Right cardiac atrium (tissue), 5 donors: ENCODE measurements around the gene ATP2B2. TPM values are rescaled to one million over a fixed set of nuclear protein-coding genes. Genes with fewer than 3 reads are reported as not detected.

Experiments
- ATAC-seq, 2 donors: fragments of 200-7000 bp; cut with Tn5 transposase; one replicate each; pipeline versions ENCODE4 v1.8.0 to v1.9.1; 2020; ENCODE audit warnings: moderate library complexity in 2 of 2, mild to moderate bottlenecking in 1 of 2
- DNase-seq, 3 donors: peaks; one replicate each; pipeline ENCODE4 v3.0.0-alpha.2; 2020
- H3K27ac ChIP-seq: one replicate; pipeline ENCODE4 v1.5.1; 2013; ENCODE audit warnings: mild to moderate bottlenecking, low read length, control low read depth, moderate library complexity
- H3K27me3 ChIP-seq: one replicate; pipeline ENCODE4 v1.6.1; 2013; ENCODE audit not compliant: control insufficient read depth, insufficient read depth
- H3K4me1 ChIP-seq: one replicate; pipeline ENCODE4 v1.6.1; 2013; ENCODE audit warnings: low read length; ENCODE audit not compliant: control insufficient read depth, insufficient read depth
- H3K4me3 ChIP-seq: one replicate; pipeline ENCODE4 v1.5.1; 2013; ENCODE audit warnings: low read length, control low read depth
- H3K9me3 ChIP-seq: one replicate; pipeline ENCODE4 v1.6.1; 2013; ENCODE audit warnings: low read length; ENCODE audit not compliant: control insufficient read depth
- WGBS: extraction: QIAGEN DNeasy Blood & Tissue Kit; methylation state at CpG from one replicate; pipeline ENCODE4 v1.1.7; 2013; 5-methylcytosine and 5-hydroxymethylcytosine counted together
- intact Hi-C, 4 donors: fragments of 100-400 bp; cut with DNase I; formaldehyde crosslinking; loops; one replicate each; pipeline versions ENCODE4 v1.11.0 to v1.14.0; 2022 to 2023
- polyA plus RNA-seq: library from polyadenylated mRNA; stranded (reverse); fragments of 200-250 nt; gene quantifications from one replicate; pipeline ENCODE4 v1.2.3, GENCODE V29; 2013
- total RNA-seq, 4 donors: library from RNA; stranded (reverse); fragmentation: NEBNext Ultra II Directional; extraction: Animal tissue kit (Norgen Biotek cat#: 25700); gene quantifications; one replicate each; pipeline ENCODE4 v1.2.1, GENCODE V29; 2021
- donor health status: healthy with polysubstance abuse.
- donor health status: DM: no; HTN: yes; CAD: no.
- donor health status: DM: no; HTN: no; CAD: no.
- donor health status: DM: no; HTN: yes; CAD: no; lungs with severe emphysema.
- donor health status: DM: yes; HTN: yes; CAD: no.

ATP2B2 gene
- total and polyA plus RNA-seq, 5 donors = 0.14 to 0.36 (median 0.20) TPM

DNA sequence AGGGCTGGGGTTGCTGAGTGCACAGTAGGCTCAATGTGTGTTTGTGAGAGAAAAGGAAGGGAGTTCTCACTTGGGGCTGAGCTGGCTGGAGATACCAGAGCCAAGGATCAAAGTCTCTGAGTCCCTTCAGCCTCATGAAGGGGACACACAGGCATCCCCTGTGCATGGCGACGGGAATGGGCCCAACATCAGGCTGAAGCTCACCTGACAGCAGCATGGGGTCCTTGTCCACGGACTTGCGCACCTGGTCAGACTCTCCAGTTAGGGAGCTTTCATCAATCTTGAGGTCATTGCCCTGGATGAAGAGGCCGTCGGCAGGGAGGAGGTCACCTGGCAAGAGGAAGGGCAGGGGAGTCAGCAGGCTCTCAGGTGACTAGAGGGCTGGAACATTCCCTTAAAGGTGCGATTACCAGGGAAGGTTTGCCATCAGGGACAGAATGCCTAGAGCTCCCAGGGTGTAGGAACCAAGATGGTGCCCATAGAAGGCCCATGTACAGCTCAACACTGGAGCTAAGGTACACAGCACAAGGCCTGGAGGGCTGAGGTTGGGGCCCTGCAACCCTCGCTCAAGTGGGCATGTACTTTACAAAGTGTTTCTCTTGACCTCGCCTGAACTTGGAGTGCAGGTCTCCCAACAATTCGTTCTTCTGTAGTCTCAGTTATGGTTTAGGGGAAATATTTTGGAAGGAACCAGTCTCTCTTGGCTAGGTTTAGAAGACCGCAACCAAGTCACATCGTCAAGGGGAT lies 104.5 kb downstream of the ATP2B2 start:
- Histone ChIP-seq H3K4me1 (no peaks in the 10 kb centered on the region), H3K27me3 (no peaks in the 10 kb centered on the region), H3K4me3 (no peak overlapping the region), H3K27ac (no peak overlapping the region), H3K9me3 (no peaks in the 10 kb centered on the region)
- 94% methylated on average over 12 of the region's 12 CpGs for WGBS
- intact Hi-C loops = no loop called here
- DNase-seq (no peak), ATAC-seq (no peak)

DNA sequence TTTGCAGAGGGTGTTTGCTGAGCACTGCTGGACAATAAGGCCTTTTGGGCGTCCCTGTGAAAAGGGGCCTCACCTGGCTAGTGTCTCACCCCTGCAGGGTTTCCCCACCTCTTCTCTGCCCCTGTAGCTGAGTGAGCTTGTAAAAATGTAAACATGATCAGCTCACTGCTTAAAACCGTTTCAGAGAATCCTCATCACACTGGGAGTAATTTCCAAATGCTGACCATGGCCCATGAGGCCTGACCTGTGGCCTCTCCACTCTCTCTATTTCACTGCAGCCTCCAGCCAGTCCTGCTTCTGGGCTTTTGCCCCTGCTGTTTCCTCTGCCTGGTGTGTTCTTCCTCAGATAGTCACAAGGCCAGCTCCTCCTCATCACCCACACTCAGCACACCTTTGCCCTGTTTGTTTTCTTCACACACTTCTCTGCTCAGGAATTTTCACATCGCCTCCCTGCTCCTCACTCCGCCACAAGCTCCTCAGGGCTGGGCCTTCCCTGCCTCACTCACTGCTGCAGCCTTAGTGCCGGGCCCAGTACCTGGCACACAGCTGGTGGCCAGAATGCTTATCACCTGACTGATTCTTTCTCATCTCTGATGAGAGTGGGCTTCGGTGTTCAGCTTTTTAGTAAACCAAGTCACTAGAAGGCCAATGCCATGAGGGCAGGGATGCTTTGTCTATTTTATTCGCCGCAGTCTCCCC lies 105.2 kb downstream of the ATP2B2 start:
- no peaks in the 10 kb centered on the region for H3K4me1 ChIP-seq
- H3K9me3 ChIP-seq = no peaks in the 10 kb centered on the region
- DNase-seq = no peak
- no peak for ATAC-seq
- no peak overlapping the region for H3K4me3 ChIP-seq
- no peaks in the 10 kb centered on the region for H3K27me3 ChIP-seq
- intact Hi-C loops = no loop called here
- H3K27ac ChIP-seq = no peak overlapping the region
- 82% methylated on average over 8 of the region's 8 CpGs for WGBS

DNA sequence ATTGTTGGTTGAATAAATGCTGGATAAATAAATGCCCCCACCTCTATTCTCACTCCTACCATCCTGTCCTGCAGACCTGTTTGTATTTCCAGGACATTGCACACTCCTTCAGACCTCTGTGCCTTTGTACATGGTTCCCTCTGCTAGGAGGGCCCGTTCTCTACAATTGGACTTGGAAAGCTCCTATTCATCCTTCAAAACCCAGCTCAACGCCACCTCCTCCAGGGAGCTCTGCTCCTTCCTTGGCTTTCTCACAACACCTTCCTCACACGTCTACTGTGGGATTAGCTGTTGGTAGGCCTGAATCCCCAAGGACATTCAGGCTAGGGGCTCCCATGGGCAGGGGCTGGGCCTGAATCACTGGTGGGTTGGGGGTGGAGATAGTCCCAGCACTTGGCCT lies 105.8 kb downstream of the ATP2B2 start:
- H3K27ac ChIP-seq = no peak overlapping the region
- no peaks in the 10 kb centered on the region for H3K9me3 ChIP-seq
- H3K4me1 ChIP-seq = no peaks in the 10 kb centered on the region
- intact Hi-C loops = no loop called here
- DNase-seq (no peak), ATAC-seq (no peak)
- H3K27me3 ChIP-seq = no peaks in the 10 kb centered on the region
- 92% methylated on average over 3 of the region's 3 CpGs for WGBS
- no peak overlapping the region for H3K4me3 ChIP-seq

DNA sequence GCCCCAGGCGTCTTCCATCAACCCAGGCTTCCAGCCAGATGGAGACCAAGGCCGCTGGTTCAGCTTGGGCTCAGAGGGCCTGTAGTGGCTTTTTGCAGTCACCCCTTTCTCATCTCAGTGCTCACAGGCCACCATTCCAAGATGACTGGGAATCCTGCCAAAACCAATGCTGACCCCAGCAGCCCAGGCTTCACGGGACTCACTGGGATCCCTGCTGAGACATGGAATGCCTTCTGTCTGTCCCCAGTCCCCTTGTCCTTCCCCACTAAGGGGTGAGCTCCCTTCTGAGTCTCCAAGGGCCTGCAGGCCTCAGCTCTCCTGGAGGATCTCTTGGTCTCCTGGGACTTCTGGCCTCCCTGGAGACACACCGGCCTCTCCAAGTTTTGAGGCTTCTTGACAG lies 107.0 kb downstream of the ATP2B2 start:
- Histone ChIP-seq H3K9me3 (no peaks in the 10 kb centered on the region), H3K4me3 (no peak overlapping the region), H3K4me1 (no peaks in the 10 kb centered on the region), H3K27me3 (no peaks in the 10 kb centered on the region), H3K27ac (no peak overlapping the region)
- ATAC-seq (no peak), DNase-seq (no peak)
- WGBS = 53% methylated on average over 4 of the region's 4 CpGs
- intact Hi-C loops = no loop called here

DNA sequence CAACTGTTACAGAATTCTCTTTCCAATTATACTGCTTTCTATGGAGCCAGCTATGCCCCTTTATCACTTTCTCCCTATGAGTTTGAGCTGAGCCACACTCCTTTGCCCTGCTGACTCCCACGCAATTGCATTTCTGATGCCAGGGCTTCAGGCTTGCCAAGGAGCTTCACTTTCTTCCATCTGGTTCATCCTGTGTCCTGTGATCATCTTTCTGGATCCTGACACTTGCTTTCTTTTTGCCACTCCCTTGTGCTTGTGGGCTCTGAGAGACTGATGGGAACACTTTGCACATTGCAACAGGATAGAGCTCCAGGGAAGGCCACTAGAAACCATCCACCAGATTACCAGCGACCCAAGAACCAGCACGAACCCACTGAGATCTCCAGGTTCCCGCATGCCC lies 107.5 kb downstream of the ATP2B2 start:
- Histone ChIP-seq H3K27me3 (no peaks in the 10 kb centered on the region), H3K4me1 (no peaks in the 10 kb centered on the region), H3K4me3 (no peak overlapping the region), H3K27ac (no peak overlapping the region), H3K9me3 (no peaks in the 10 kb centered on the region)
- ATAC-seq (no peak), DNase-seq (no peak)
- intact Hi-C loops = no loop called here
- 81% methylated on average over 4 of the region's 4 CpGs for WGBS

DNA sequence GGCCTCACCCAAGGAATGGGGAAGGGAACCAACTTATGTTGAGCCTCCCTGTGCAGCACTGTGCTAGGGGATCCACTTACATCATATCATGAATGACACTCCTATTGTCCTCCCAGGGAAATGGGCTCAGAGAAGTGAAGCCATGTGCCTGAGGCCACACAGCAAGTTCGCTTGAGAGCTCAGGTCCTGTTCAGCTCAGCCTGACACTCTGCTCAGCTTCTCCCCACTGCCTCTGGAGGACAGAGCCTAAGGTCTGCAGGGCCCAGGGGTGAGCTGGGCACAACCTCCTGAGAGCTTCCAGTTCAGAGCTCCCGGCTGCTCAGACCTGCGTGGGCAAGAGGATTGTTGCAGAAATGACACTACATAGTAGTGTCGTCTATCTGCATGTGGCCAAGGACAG lies 108.5 kb downstream of the ATP2B2 start:
- no peaks in the 10 kb centered on the region for H3K27me3 ChIP-seq
- H3K4me3 ChIP-seq = no peak overlapping the region
- intact Hi-C loops = no loop called here
- no peak overlapping the region for H3K27ac ChIP-seq
- no peaks in the 10 kb centered on the region for H3K4me1 ChIP-seq
- ATAC-seq = no peak
- no peaks in the 10 kb centered on the region for H3K9me3 ChIP-seq
- no peak for DNase-seq
- WGBS = 84% methylated on average over 4 of the region's 4 CpGs

DNA sequence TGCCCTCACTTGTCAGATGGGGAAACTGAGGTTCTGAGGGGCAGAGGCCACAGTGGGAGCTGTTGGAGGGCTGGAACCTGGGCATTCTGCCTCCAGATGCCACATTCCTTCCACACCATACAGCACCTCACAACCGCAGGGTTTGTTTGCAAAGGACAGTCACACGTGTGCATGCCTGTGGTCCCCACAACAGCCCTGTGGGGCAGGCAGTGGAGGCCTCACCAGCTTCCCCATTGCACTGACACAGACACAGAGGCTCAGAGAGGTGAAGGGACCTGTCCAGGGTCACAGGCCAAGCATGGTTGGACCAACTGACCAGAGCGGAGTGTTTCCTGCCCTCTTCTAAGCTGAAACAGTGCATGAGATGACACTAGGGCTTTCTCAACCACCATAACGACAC lies 109.3 kb downstream of the ATP2B2 start:
- H3K4me3 ChIP-seq = no peak overlapping the region
- no peak for DNase-seq
- WGBS = 84% methylated on average over 4 of the region's 4 CpGs
- ATAC-seq = no peak
- intact Hi-C loops = no loop called here
- H3K27me3 ChIP-seq = no peaks in the 10 kb centered on the region
- H3K27ac ChIP-seq = no peak overlapping the region
- H3K9me3 ChIP-seq = no peaks in the 10 kb centered on the region
- no peaks in the 10 kb centered on the region for H3K4me1 ChIP-seq

DNA sequence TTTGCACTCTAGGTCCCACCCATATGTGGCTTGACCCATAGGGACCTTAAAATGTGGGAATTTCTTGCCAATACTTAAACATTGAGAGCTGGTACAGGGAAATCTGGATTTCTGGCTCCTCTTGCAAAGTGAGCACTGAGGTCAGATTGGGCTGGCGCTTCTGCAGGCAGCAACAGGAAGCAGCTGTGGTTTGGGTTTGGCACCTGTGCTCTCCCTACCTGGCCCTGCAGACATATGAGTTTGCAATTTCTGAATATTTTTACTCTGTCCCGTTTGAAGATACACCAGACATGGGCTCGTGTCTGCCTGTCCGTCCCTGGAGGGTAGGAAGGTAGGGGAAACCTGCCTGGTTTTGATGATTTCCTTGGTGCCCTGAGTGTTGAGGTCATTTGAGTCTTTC lies 109.7 kb downstream of the ATP2B2 start:
- no peaks in the 10 kb centered on the region for H3K27me3 ChIP-seq
- no peak for DNase-seq
- no peaks in the 10 kb centered on the region for H3K4me1 ChIP-seq
- no peaks in the 10 kb centered on the region for H3K9me3 ChIP-seq
- 76% methylated on average over 4 of the region's 4 CpGs for WGBS
- no peak overlapping the region for H3K4me3 ChIP-seq
- no peak for ATAC-seq
- intact Hi-C loops = no loop called here
- H3K27ac ChIP-seq = no peak overlapping the region

DNA sequence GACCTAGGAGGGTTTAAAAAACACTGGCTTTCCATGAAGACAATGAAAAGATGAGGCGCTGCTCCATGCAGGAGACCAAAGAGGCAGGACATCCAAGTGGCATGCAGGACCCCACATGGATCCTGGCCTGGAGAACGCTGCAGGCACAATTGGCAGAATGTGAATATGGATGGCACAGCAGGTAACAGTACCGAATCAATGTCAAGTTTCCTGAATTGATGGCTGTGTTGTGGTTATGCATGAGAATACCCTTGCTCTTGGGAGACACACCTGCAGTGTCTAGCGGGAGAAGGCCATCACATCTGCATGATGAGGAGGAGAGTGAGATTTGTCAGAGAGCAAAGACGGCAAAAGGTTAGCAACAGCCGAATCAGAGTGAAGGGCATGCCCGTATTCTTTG lies 110.2 kb downstream of the ATP2B2 start:
- WGBS = 85% methylated on average over 7 of the region's 7 CpGs
- no peaks in the 10 kb centered on the region for H3K9me3 ChIP-seq
- H3K27me3 ChIP-seq = no peaks in the 10 kb centered on the region
- H3K4me1 ChIP-seq = no peaks in the 10 kb centered on the region
- no peak overlapping the region for H3K4me3 ChIP-seq
- intact Hi-C loops = no loop called here
- H3K27ac ChIP-seq = no peak overlapping the region
- ATAC-seq = no peak
- DNase-seq = no peak

DNA sequence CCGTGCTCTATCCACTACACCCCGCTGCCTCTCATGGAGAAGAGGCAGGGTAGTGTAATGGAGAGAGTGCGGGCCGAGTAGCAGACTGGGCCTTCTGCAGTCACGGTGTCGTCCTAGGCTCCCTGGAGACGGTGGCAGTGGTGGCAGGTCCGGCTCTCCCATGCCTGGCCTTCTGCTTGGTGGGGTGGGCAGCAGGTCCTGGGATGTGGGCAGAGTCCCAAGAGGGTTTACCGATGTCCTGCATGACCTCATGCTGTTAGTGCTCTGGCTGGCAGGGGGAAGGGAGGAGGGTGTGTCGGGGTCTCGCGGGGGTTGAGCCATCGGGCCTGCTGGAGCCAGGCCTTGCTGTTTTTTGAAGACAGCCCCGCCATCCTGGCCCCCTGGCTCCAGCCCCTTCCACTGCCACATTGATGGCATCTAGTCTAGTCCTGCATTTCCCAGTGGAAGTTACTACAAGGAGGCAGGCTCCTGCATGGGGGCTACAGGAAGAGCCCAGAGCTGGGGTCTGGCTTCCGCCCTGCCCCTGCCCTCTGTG lies 110.8 kb downstream of the ATP2B2 start:
- whole genome bisulfite sequencing = 84% methylated on average over 15 of the region's 15 CpGs
- H3K4me3 ChIP-seq = no peak overlapping the region
- intact Hi-C loops = no loop called here
- no peak for ATAC-seq
- no peak for DNase-seq
- H3K27me3 ChIP-seq = no peaks in the 10 kb centered on the region
- H3K27ac ChIP-seq = no peak overlapping the region
- no peaks in the 10 kb centered on the region for H3K4me1 ChIP-seq
- no peaks in the 10 kb centered on the region for H3K9me3 ChIP-seq

DNA sequence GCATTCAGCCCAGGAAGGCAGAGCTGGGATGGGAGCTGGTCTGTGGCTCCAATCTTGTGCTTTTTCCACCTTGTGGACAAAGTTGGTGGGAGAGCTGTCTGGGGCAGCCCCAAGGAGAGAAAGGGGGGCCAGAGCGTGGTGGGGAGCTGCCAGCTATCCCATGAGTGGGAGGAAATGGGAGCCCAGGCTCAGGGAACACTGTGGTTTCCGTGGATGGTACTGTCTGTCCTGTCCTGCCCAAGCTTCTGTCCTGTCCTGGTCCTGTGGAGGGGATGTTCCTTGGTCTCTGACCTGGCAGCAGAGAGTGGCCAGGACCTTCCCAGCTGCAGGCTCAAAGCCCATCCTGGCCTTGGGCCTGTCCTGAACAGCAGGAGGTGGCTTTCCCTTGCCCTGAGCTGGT lies 111.9 kb downstream of the ATP2B2 start:
- 68% methylated on average over 2 of the region's 2 CpGs for WGBS
- H3K9me3 ChIP-seq = peaks cover 2% of the 10 kb centered on the region
- DNase-seq = no peak

More for the DNA sequence above, 111.9 kb downstream of the ATP2B2 start:
- Histone ChIP-seq H3K4me1 (no peaks in the 10 kb centered on the region), H3K27me3 (no peaks in the 10 kb centered on the region), H3K27ac (no peak overlapping the region), H3K4me3 (no peak overlapping the region)
- ATAC-seq = no peak
- intact Hi-C loops = no loop called here
